ENCODE results near the gene FERMT2. TPM values are rescaled to one million over a fixed set of nuclear protein-coding genes. Genes with fewer than 3 reads are reported as not detected.

Gene FERMT2
- total RNA-seq = 1.4 and 1.6 TPM in 2 replicates

- intact Hi-C loops (cut with micrococcal nuclease) = loop anchor here (1.0 to 10.0 kb wide), 5 partner anchors 33 to 396 kb away; partner anchors contain the start of genes GPR137C and TXNDC16
These were observed at the start of gene FERMT2 for GRCh38 chr14:52950898-52951680. TSS of gene FERMT2 (minus strand) at chr14:52951050. CDS start at chr14:52950568, 482 bp downstream.

- intact Hi-C loops (cut with micrococcal nuclease) = no loop called here
These were observed 47.6 kb upstream of the FERMT2 start for GRCh38 chr14:52998376-52999015.

GRCh38 chr14:52996493-52996892 is 45.6 kb upstream of the FERMT2 start:
- intact Hi-C loops (cut with micrococcal nuclease) = no loop called here

- intact Hi-C loops (cut with micrococcal nuclease) = no loop called here
These were observed 45.1 kb upstream of the FERMT2 start for GRCh38 chr14:52995998-52996397.

- intact Hi-C loops (cut with micrococcal nuclease) = no loop called here
These were observed 41.5 kb upstream of the FERMT2 start for GRCh38 chr14:52992236-52992870.

GRCh38 chr14:52988139-52988538 is 37.3 kb upstream of the FERMT2 start:
- intact Hi-C loops (cut with micrococcal nuclease) = no loop called here

GRCh38 chr14:52987514-52987913 is 36.7 kb upstream of the FERMT2 start:
- intact Hi-C loops (cut with micrococcal nuclease) = no loop called here

GRCh38 chr14:52987042-52987441 is 36.2 kb upstream of the FERMT2 start:
- intact Hi-C loops (cut with micrococcal nuclease) = no loop called here

GRCh38 chr14:52977798-52978197 is 26.9 kb upstream of the FERMT2 start:
- intact Hi-C loops (cut with micrococcal nuclease) = no loop called here

GRCh38 chr14:52974406-52974805 is 23.6 kb upstream of the FERMT2 start:
- intact Hi-C loops (cut with micrococcal nuclease) = no loop called here

GRCh38 chr14:52961060-52961639 is 10.3 kb upstream of the FERMT2 start:
- intact Hi-C loops (cut with micrococcal nuclease) = loop anchor here (1.0 to 2.0 kb wide), 2 partner anchors 138 to 964 kb away; no protein-coding TSS in a partner anchor

- intact Hi-C loops (cut with micrococcal nuclease) = loop anchor here (1.0 to 2.0 kb wide), 2 partner anchors 137 to 964 kb away; no protein-coding TSS in a partner anchor
These were observed 9.8 kb upstream of the FERMT2 start for GRCh38 chr14:52960627-52961026.

GRCh38 chr14:52954346-52955214 is 3.7 kb upstream of the FERMT2 start:
- intact Hi-C loops (cut with micrococcal nuclease) = loop anchor here (5.0 to 10.0 kb wide), 3 partner anchors 103 to 400 kb away; partner anchors contain the start of genes GPR137C and TXNDC16

GRCh38 chr14:52951681-52952554 is 1.1 kb upstream of the FERMT2 start:
- intact Hi-C loops (cut with micrococcal nuclease) = loop anchor here (1.0 to 10.0 kb wide), 4 partner anchors 105 to 397 kb away; partner anchors contain the start of genes GPR137C and TXNDC16

GRCh38 chr14:52950410-52950897 is 396 bp downstream of the FERMT2 start:
- intact Hi-C loops (cut with micrococcal nuclease) = loop anchor here (1.0 to 10.0 kb wide), 4 partner anchors 32 to 396 kb away; partner anchors contain the start of genes GPR137C and TXNDC16

- intact Hi-C loops (cut with micrococcal nuclease) = loop anchor here (1.0 to 10.0 kb wide), 4 partner anchors 32 to 395 kb away; partner anchors contain the start of genes GPR137C and TXNDC16
These were observed 990 bp downstream of the FERMT2 start for GRCh38 chr14:52949711-52950409.

- intact Hi-C loops (cut with micrococcal nuclease) = no loop called here
These were observed 1.6 kb downstream of the FERMT2 start for GRCh38 chr14:52949249-52949648.

GRCh38 chr14:52948836-52949235 is 2.0 kb downstream of the FERMT2 start:
- intact Hi-C loops (cut with micrococcal nuclease) = no loop called here

Measured in T-helper 1 cell treated with Interleukin-12 subunit alpha and Interleukin-12 subunit beta and Interleukin-4 antibody, amounts not matched to agents 30 ng/mL and 1 ng/mL, for 36 hours (primary cell).